AG20443 (cell line): ENCODE measurements around the gene RAPSN.

Experiments
- DNase-seq: peaks from one replicate; pipeline ENCODE4 v3.0.0; 2012; ENCODE audit warnings: low spot score, mixed read lengths

Gene RAPSN

GRCh38 chr11:47433157-47433556, 15.8 kb downstream of the RAPSN start:
- DNase-seq: no peak

GRCh38 chr11:47431356-47432083, 17.4 kb downstream of the RAPSN start:
- no peak for DNase-seq

- DNase-seq: no peak
Measured at GRCh38 chr11:47430524-47430923, 18.4 kb downstream of the RAPSN start.

GRCh38 chr11:47426062-47426956, 22.6 kb downstream of the RAPSN start, which contains the start of gene PSMC3:
Gene PSMC3, minus strand, starts transcription at chr11:47426439. Its CDS starts 160 bp downstream, at chr11:47426279.
- DNase-seq: peak; percentile 96

- no peak for DNase-seq
Measured at GRCh38 chr11:47425611-47426010, 23.3 kb downstream of the RAPSN start.

- DNase-seq: no peak
Measured at GRCh38 chr11:47418454-47419259, 30.3 kb downstream of the RAPSN start.

- no peak for DNase-seq
Measured at GRCh38 chr11:47417712-47418111, 31.2 kb downstream of the RAPSN start.

- DNase-seq: peak; percentile 94
Measured at GRCh38 chr11:47415949-47416472, 32.9 kb downstream of the RAPSN start.

GRCh38 chr11:47415091-47415854, 33.7 kb downstream of the RAPSN start:
- DNase-seq: no peak

GRCh38 chr11:47414685-47415070, 34.3 kb downstream of the RAPSN start:
- DNase-seq: no peak

- peak; percentile 56 for DNase-seq
Measured at GRCh38 chr11:47413908-47414684, 34.8 kb downstream of the RAPSN start.

GRCh38 chr11:47413351-47413750, 35.6 kb downstream of the RAPSN start:
- DNase-seq: no peak

GRCh38 chr11:47411884-47412746, 36.8 kb downstream of the RAPSN start:
- DNase-seq: peak; percentile 62

- DNase-seq: no peak
Measured at GRCh38 chr11:47410370-47411264, 38.3 kb downstream of the RAPSN start.

GRCh38 chr11:47409440-47410369, 39.2 kb downstream of the RAPSN start:
- peak; percentile 50 for DNase-seq

- peak; percentile 81 for DNase-seq
Measured at GRCh38 chr11:47408598-47409439, 40.1 kb downstream of the RAPSN start.
